ENCODE data around the gene NCKAP1. TPM values are rescaled to one million over a fixed set of nuclear protein-coding genes. Genes with fewer than 3 reads are reported as not detected.

NCKAP1 gene
- total and polyA plus RNA-seq, 10 of the 15 experiments (the other 5 are each of a cell fraction or from before 2014, with no cell fraction given): 0.11 to 1.5 (median 0.52) TPM

- RAD21 ChIA-PET (ENCODE audit: unreplicated experiment): no interaction called here
- no peak for DNase-seq (ENCODE audit: low read depth, low spot score)
- Histone ChIP-seq H3K36me3 (ENCODE audit: control insufficient read depth in 2 of 2, insufficient read depth in 2 of 2, low read length in 1 of 2) (no peaks in the 10 kb centered on the region), H4K20me1 (ENCODE audit: control insufficient read depth, insufficient read depth) (no peaks in the 10 kb centered on the region), H3K79me2 (ENCODE audit: control insufficient read depth, insufficient read depth, low read length) (no peaks in the 10 kb centered on the region), H3K4me2 (ENCODE audit: control insufficient read depth, insufficient read depth) (no peak overlapping the region), H3K9ac (ENCODE audit: control insufficient read depth, insufficient read depth, low read length) (no peak overlapping the region), H3K4me3 (no peak overlapping the region), H3K4me1 (ENCODE audit: control insufficient read depth, insufficient read depth, low read length) (no peaks in the 10 kb centered on the region), H2AFZ (ENCODE audit: control insufficient read depth, low read depth, low read length) (no peak overlapping the region), H3K27me3 (replicated peaks in 1 of 2; ENCODE audit: control insufficient read depth in 2 of 2, insufficient read depth in 2 of 2, low read length in 1 of 2) (no peaks in the 10 kb centered on the region; a peak in 1 of 4 replicates), H3K27ac (ENCODE audit: control insufficient read depth, insufficient read depth) (no peak overlapping the region), H3K9me3 (replicated peaks; ENCODE audit: control insufficient read depth, insufficient read depth, low read length) (no peaks in the 10 kb centered on the region; the same call in 1 of the 3 replicates)
- intact Hi-C loops (cut with micrococcal nuclease; ENCODE audit: unreplicated experiment): no loop called here
- FAIRE-seq: no peak
- SMC1A ChIA-PET (ENCODE audit: uncharacterized antibody, unreplicated experiment): no interaction called here
- CTCF ChIA-PET: interaction anchor here (1.2 kb wide), 2 partner anchors 13 to 176 kb away, joined by 3 to 4 read pairs; no protein-coding TSS in a partner anchor
- WGBS (ENCODE audit: insufficient coverage, insufficient replicate concordance, low lambda C conversion rate, missing lambda C conversion rate): 28% methylated on average over 7 of the region's 7 CpGs
- BruUV-seq (replicated peaks): no TSS peak
- in situ Hi-C loops (cut with MboI): no loop called here
- POLR2A ChIA-PET: no interaction called here
- no peak for ATAC-seq
- TF ChIP-seq ZNF274 (IDR thresholded peaks at IDR 0.05; ENCODE audit: insufficient read depth, insufficient read length) (no peak), IRF3 (IDR thresholded peaks at IDR 0.05) (no peak), SIN3A (IDR thresholded peaks at IDR 0.05; ENCODE audit: low read depth, low read length) (no peak), JUND (IDR thresholded peaks at IDR 0.05; ENCODE audit: low read depth, low read length) (no peak), SREBF2 (IDR thresholded peaks at IDR 0.05; ENCODE audit: low read length) (no peak), ETV6 (conservative IDR thresholded peaks at IDR 0.05 in 1 of 2, IDR thresholded peaks at IDR 0.05 in 1 of 2; ENCODE audit: borderline replicate concordance in 1 of 2, low read depth in 1 of 2) (no peak), PAX5 (IDR thresholded peaks at IDR 0.05; ENCODE audit: borderline replicate concordance, low read depth, low read length) (no peak), NFIC (IDR thresholded peaks at IDR 0.05; ENCODE audit: low read depth, low read length) (no peak), NFXL1 (IDR thresholded peaks at IDR 0.05; ENCODE audit: borderline replicate concordance) (no peak), STAT3 (IDR thresholded peaks at IDR 0.05; ENCODE audit: low read depth, low read length) (no peak), GATAD2B (conservative IDR thresholded peaks at IDR 0.05; ENCODE audit: low read depth) (no peak), YY1 (IDR thresholded peaks at IDR 0.05; ENCODE audit: low read depth, low read length) (no peak), HDAC2 (IDR thresholded peaks at IDR 0.05) (no peak), TBL1XR1 (IDR thresholded peaks at IDR 0.05; ENCODE audit: low read depth, low read length) (no peak), ASH2L (IDR thresholded peaks at IDR 0.05; ENCODE audit: borderline replicate concordance, low read depth) (no peak)
- TF ChIP-seq, protein P1, sequence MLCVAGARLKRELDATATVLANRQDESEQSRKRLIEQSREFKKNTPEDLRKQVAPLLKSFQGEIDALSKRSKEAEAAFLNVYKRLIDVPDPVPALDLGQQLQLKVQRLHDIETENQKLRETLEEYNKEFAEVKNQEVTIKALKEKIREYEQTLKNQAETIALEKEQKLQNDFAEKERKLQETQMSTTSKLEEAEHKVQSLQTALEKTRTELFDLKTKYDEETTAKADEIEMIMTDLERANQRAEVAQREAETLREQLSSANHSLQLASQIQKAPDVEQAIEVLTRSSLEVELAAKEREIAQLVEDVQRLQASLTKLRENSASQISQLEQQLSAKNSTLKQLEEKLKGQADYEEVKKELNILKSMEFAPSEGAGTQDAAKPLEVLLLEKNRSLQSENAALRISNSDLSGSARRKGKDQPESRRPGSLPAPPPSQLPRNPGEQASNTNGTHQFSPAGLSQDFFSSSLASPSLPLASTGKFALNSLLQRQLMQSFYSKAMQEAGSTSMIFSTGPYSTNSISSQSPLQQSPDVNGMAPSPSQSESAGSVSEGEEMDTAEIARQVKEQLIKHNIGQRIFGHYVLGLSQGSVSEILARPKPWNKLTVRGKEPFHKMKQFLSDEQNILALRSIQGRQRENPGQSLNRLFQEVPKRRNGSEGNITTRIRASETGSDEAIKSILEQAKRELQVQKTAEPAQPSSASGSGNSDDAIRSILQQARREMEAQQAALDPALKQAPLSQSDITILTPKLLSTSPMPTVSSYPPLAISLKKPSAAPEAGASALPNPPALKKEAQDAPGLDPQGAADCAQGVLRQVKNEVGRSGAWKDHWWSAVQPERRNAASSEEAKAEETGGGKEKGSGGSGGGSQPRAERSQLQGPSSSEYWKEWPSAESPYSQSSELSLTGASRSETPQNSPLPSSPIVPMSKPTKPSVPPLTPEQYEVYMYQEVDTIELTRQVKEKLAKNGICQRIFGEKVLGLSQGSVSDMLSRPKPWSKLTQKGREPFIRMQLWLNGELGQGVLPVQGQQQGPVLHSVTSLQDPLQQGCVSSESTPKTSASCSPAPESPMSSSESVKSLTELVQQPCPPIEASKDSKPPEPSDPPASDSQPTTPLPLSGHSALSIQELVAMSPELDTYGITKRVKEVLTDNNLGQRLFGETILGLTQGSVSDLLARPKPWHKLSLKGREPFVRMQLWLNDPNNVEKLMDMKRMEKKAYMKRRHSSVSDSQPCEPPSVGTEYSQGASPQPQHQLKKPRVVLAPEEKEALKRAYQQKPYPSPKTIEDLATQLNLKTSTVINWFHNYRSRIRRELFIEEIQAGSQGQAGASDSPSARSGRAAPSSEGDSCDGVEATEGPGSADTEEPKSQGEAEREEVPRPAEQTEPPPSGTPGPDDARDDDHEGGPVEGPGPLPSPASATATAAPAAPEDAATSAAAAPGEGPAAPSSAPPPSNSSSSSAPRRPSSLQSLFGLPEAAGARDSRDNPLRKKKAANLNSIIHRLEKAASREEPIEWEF (IDR thresholded peaks at IDR 0.05; ENCODE audit: insufficient replicate concordance, low read depth, low read length): no peak
- TF ChIP-seq, protein P2, sequence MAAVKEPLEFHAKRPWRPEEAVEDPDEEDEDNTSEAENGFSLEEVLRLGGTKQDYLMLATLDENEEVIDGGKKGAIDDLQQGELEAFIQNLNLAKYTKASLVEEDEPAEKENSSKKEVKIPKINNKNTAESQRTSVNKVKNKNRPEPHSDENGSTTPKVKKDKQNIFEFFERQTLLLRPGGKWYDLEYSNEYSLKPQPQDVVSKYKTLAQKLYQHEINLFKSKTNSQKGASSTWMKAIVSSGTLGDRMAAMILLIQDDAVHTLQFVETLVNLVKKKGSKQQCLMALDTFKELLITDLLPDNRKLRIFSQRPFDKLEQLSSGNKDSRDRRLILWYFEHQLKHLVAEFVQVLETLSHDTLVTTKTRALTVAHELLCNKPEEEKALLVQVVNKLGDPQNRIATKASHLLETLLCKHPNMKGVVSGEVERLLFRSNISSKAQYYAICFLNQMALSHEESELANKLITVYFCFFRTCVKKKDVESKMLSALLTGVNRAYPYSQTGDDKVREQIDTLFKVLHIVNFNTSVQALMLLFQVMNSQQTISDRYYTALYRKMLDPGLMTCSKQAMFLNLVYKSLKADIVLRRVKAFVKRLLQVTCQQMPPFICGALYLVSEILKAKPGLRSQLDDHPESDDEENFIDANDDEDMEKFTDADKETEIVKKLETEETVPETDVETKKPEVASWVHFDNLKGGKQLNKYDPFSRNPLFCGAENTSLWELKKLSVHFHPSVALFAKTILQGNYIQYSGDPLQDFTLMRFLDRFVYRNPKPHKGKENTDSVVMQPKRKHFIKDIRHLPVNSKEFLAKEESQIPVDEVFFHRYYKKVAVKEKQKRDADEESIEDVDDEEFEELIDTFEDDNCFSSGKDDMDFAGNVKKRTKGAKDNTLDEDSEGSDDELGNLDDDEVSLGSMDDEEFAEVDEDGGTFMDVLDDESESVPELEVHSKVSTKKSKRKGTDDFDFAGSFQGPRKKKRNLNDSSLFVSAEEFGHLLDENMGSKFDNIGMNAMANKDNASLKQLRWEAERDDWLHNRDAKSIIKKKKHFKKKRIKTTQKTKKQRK (IDR thresholded peaks at IDR 0.05; ENCODE audit: low read depth, low read length): no peak
Measured at GRCh38 chr2:183072177-183072576, 33.9 kb upstream of the NCKAP1 start.
